Mucosa of descending colon (tissue), 3 donors: ENCODE data around the gene ANKRD34C. TPM values are rescaled to one million over a fixed set of nuclear protein-coding genes. Genes with fewer than 3 reads are reported as not detected.

Experiments used
- ATAC-seq: fragments of 200-7000 bp; cut with Tn5 transposase; one replicate; pipeline ENCODE4 v1.9.1; 2020; ENCODE audit warnings: mild to moderate bottlenecking, moderate library complexity
- DNase-seq, 3 donors: peaks; one replicate each; pipeline ENCODE4 v3.0.0-alpha.2; 2020
- H3K36me3 ChIP-seq: fragments of 200-600 bp; one replicate; pipeline ENCODE4 v1.8.0; 2021; ENCODE audit warnings: low read depth, mild to moderate bottlenecking
- H3K4me1 ChIP-seq: fragments of 200-600 bp; one replicate; pipeline ENCODE4 v1.8.0; 2021; ENCODE audit warnings: low read depth, mild to moderate bottlenecking
- H3K4me3 ChIP-seq: fragments of 200-600 bp; one replicate; pipeline ENCODE4 v1.8.0; 2021; ENCODE audit warnings: mild to moderate bottlenecking
- H3K9me3 ChIP-seq: fragments of 200-600 bp; one replicate; pipeline ENCODE4 v1.8.0; 2021; ENCODE audit warnings: mild to moderate bottlenecking
- CTCF ChIP-seq: fragments of 200-600 bp; IDR thresholded peaks from one replicate; pipeline ENCODE4 v1.8.0; 2022; ENCODE audit warnings: antibody characterized with exemption, mild to moderate bottlenecking
- intact Hi-C, 2 donors: fragments of 100-400 bp; cut with DNase I in 1 of 2; cut with micrococcal nuclease in 1 of 2; formaldehyde crosslinking; loops; one replicate each; pipeline versions ENCODE4 v1.11.0 to v1.11.1; 2022; cut with DNase I, micrococcal nuclease
- total RNA-seq, 3 donors: library from RNA; stranded (reverse); fragmentation: NEBNext Ultra II Directional in 2 of 3; extraction: Animal tissue kit (Norgen Biotek cat#: 25700) in 2 of 3; gene quantifications; one replicate each; pipeline versions ENCODE4 v1.2.1 to v1.2.4, GENCODE V29; 2021 to 2023
- donor health status: DM: no; HTN: no; CAD: no; lungs with moderate emphysema.
- donor health status: DM: no; HTN: no; CAD: no.
- donor health status: DM: no; HTN: yes; CAD: no.

Gene ANKRD34C
- total RNA-seq, 3 donors from 2014 or later = 0.06 TPM; not detected in 2

- no peak for TF ChIP-seq CTCF
- intact Hi-C loops = no loop called here
- no peaks in the 10 kb centered on the region for H3K9me3 ChIP-seq
- H3K36me3 ChIP-seq = no peaks in the 10 kb centered on the region
- ATAC-seq (no peak), DNase-seq (no peak)
- H3K4me1 ChIP-seq = no peaks in the 10 kb centered on the region
- no peak overlapping the region for H3K4me3 ChIP-seq
These were observed 34.3 kb upstream of the ANKRD34C start for GRCh38 chr15:79248183-79248582.

GRCh38 chr15:79257454-79257853, 25.1 kb upstream of the ANKRD34C start:
- Histone ChIP-seq H3K4me1 (no peaks in the 10 kb centered on the region), H3K4me3 (no peak overlapping the region), H3K9me3 (no peaks in the 10 kb centered on the region), H3K36me3 (no peaks in the 10 kb centered on the region)
- intact Hi-C loops = no loop called here
- ATAC-seq = no peak
- TF ChIP-seq CTCF = no peak
- no peak for DNase-seq

- DNase-seq (no peak), ATAC-seq (no peak)
- Histone ChIP-seq H3K4me3 (no peak overlapping the region), H3K4me1 (no peaks in the 10 kb centered on the region), H3K9me3 (no peaks in the 10 kb centered on the region), H3K36me3 (no peaks in the 10 kb centered on the region)
- intact Hi-C loops = no loop called here
- no peak for TF ChIP-seq CTCF
These were observed 20.7 kb upstream of the ANKRD34C start for GRCh38 chr15:79261836-79262235.

- no peaks in the 10 kb centered on the region for H3K9me3 ChIP-seq
- H3K36me3 ChIP-seq = no peaks in the 10 kb centered on the region
- H3K4me1 ChIP-seq = no peaks in the 10 kb centered on the region
- no peak for TF ChIP-seq CTCF
- ATAC-seq (no peak), DNase-seq (no peak)
- intact Hi-C loops = no loop called here
- no peak overlapping the region for H3K4me3 ChIP-seq
These were observed 17.4 kb upstream of the ANKRD34C start for GRCh38 chr15:79265167-79265566.

GRCh38 chr15:79265987-79266579, 16.4 kb upstream of the ANKRD34C start:
- Histone ChIP-seq H3K4me1 (no peaks in the 10 kb centered on the region), H3K4me3 (no peak overlapping the region), H3K9me3 (no peaks in the 10 kb centered on the region), H3K36me3 (no peaks in the 10 kb centered on the region)
- intact Hi-C loops = no loop called here
- ATAC-seq (no peak), DNase-seq (no peak)
- TF ChIP-seq CTCF = no peak
